Esophagus muscularis mucosa (tissue), 4 donors: Measurements from ENCODE around the gene CACHD1. TPM values are rescaled to one million over a fixed set of nuclear protein-coding genes. Genes with fewer than 3 reads are reported as not detected.
A peak's percentile ranks its signal among the peaks of the same experiment; 100 is the strongest.

Experiments used
- DNase-seq: peaks from one replicate; pipeline ENCODE4 v3.0.0-alpha.2; 2017; ENCODE audit errors: extremely low spot score
- H3K27ac ChIP-seq, 4 donors: fragments of 200-600 bp; sonication (generic); replicated peaks in 1 of 4; 1 replicate in 3 of 4; 2 replicates in 1 of 4; pipeline ENCODE4 v1.5.1; 2016 to 2019; ENCODE audit warnings: mild to moderate bottlenecking in 1 of 4
- H3K27me3 ChIP-seq, 4 donors: fragments of 200-600 bp; sonication (generic); one replicate each; pipeline versions ENCODE4 v1.5.1 to v1.6.0; 2016 to 2019
- H3K36me3 ChIP-seq, 4 donors: fragments of 200-600 bp; sonication (generic); one replicate each; pipeline ENCODE4 v1.5.1; 2016 to 2019
- H3K4me1 ChIP-seq, 4 donors: fragments of 200-600 bp; sonication (generic); one replicate each; pipeline ENCODE4 v1.5.1; 2016 to 2019
- H3K4me3 ChIP-seq, 4 donors: fragments of 200-600 bp; sonication (generic); 1 replicate in 2 of 4; 2 replicates in 2 of 4; pipeline ENCODE4 v1.5.1; 2016 to 2019; ENCODE audit warnings: mild to moderate bottlenecking in 4 of 4, moderate library complexity in 1 of 4
- H3K9me3 ChIP-seq, 4 donors: fragments of 200-600 bp; sonication (generic); 1 replicate in 3 of 4; 2 replicates in 1 of 4; pipeline ENCODE4 v1.5.1; 2016 to 2019
- EP300 ChIP-seq: sonication (generic); formaldehyde crosslinking; IDR thresholded peaks from one replicate; pipeline ENCODE4 v1.6.1; 2017; ENCODE audit warnings: antibody characterized with exemption
- POLR2A ChIP-seq: fragments of 450-650 bp; IDR thresholded peaks from one replicate; pipeline ENCODE4 v1.6.1; 2017; ENCODE audit warnings: antibody characterized with exemption, moderate library complexity, mild to moderate bottlenecking, low read depth
- POLR2AphosphoS5 ChIP-seq, 2 donors: sonication (generic); formaldehyde crosslinking; IDR thresholded peaks; one replicate each; pipeline ENCODE4 v1.6.1; 2017; ENCODE audit warnings: antibody characterized with exemption in 2 of 2
- WGBS: methylation state at CpG from one replicate; pipeline ENCODE4 v1.1.5; 2018; 5-methylcytosine and 5-hydroxymethylcytosine counted together
- intact Hi-C: fragments of 100-400 bp; cut with DNase I; formaldehyde crosslinking; loops from one replicate; pipeline ENCODE4 v1.15.1; 2023
- total RNA-seq, 4 donors: library from RNA; depleted of rRNA; stranded (reverse); fragments of >200 nt; gene quantifications; one replicate each; pipeline versions ENCODE4 v1.1.0 to v1.2.1, GENCODE V29; 2016
- TF ChIP-seq, protein P1 (sequence below), 3 experiments: fragments of 200-600 bp in 2 of 3; fragments of 450-650 bp in 1 of 3; sonication (generic) in 2 of 3; IDR thresholded peaks; one replicate each; pipeline ENCODE4 v1.5.1; 2017 to 2019; ENCODE audit warnings: antibody characterized with exemption in 3 of 3, mild to moderate bottlenecking in 2 of 3, moderate library complexity in 1 of 3

The CACHD1 gene
- total RNA-seq, 4 donors from 2014 or later: 6.6 to 10.7 (median 10.1) TPM

DNA sequence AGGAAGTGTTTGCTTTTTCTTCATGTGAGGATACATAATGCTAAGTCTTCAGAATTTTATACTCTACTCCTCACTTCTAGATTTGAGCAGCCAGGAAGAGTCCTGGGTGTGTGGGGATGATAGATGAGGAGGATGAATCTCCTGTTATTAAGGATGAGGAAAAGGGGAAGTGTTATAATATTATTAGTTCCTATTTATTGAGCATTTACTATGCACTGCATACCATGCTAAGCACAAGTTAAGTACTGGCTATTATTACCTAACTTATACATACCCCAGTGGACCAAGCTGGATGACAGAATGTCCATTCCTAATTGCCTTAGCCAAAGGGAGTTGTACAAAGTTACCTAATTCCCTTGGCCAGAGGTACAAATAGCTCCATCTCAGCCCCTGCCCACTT lies 19.8 kb downstream of the CACHD1 start:
- Histone ChIP-seq H3K4me1 (peaks cover 0 to 13% (median 7%) of the 10 kb centered on the region in 4 donors), H3K27me3 (no peaks in the 10 kb centered on the region), H3K36me3 (no peaks in the 10 kb centered on the region), H3K9me3 (no peaks in the 10 kb centered on the region), H3K27ac (no peak overlapping the region), H3K4me3 (no peak overlapping the region)
- no peak for DNase-seq
- intact Hi-C loops: no loop called here
- TF ChIP-seq POLR2A: no peak
- no peak for TF ChIP-seq EP300
- TF ChIP-seq, protein P1, sequence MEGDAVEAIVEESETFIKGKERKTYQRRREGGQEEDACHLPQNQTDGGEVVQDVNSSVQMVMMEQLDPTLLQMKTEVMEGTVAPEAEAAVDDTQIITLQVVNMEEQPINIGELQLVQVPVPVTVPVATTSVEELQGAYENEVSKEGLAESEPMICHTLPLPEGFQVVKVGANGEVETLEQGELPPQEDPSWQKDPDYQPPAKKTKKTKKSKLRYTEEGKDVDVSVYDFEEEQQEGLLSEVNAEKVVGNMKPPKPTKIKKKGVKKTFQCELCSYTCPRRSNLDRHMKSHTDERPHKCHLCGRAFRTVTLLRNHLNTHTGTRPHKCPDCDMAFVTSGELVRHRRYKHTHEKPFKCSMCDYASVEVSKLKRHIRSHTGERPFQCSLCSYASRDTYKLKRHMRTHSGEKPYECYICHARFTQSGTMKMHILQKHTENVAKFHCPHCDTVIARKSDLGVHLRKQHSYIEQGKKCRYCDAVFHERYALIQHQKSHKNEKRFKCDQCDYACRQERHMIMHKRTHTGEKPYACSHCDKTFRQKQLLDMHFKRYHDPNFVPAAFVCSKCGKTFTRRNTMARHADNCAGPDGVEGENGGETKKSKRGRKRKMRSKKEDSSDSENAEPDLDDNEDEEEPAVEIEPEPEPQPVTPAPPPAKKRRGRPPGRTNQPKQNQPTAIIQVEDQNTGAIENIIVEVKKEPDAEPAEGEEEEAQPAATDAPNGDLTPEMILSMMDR (IDR thresholded peaks at IDR 0.05): no peak

DNA sequence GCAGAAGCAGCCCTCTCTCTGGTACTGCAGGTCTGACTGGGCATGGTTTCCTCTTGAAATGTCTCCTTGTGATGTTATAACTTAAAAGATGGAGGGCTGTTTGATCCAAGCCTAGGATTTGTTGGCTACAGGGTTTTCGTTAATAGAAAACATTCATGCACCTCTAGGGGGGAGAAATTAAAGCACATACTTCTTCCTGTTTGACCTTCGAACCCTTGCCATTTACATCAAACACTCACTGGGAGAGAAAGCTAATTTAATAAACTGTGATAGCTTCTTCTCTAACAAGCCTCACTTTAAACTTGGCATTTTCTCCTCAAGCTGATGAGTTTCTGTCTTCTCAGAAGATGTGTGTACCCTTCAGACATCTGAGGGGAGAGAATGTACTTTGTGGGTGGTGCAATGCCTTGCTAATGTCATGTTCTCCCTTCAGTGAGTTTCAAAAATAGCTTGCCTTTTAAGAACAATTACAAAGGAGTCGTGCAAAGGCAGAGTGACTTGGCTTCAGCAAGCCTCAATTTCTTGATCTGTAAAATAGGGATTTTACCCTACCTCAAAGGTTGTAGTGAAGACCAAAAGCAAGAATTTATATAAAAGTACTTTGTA lies 20.4 kb downstream of the CACHD1 start:
- DNase-seq: no peak
- peaks cover 0 to 14% (median 6%) of the 10 kb centered on the region in 4 donors for H3K4me1 ChIP-seq
- intact Hi-C loops: no loop called here
- H3K36me3 ChIP-seq: no peaks in the 10 kb centered on the region
- 69% methylated on average over 3 of the region's 3 CpGs for WGBS
- H3K9me3 ChIP-seq: no peaks in the 10 kb centered on the region
- no peak overlapping the region for H3K4me3 ChIP-seq
- TF ChIP-seq EP300: no peak
- peak in 1 of 2 donors; percentile 29 for TF ChIP-seq POLR2AphosphoS5 (IDR thresholded peaks at IDR 0.05)
- TF ChIP-seq POLR2A: no peak
- no peaks in the 10 kb centered on the region for H3K27me3 ChIP-seq
- no peak overlapping the region for H3K27ac ChIP-seq

DNA sequence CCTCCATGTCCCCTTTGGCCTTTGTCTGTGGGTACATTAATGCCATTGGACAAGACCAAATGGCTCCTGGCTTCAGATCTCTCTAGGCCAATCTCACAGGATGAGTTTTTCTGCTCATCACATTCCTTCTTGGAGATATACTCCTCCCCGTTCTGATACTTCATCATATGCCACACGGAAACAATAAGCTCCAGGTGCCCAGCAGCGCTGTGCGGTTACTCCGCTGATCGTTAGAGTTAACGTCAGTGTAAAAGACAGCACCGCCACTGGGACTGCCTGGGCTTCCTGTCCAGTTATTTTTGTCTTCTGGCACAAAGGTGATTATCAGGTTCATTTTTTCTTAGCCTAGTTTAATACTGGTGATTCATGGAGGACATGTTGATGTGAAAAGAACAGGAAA lies 22.5 kb downstream of the CACHD1 start:
- intact Hi-C loops: no loop called here
- H3K27me3 ChIP-seq: no peaks in the 10 kb centered on the region
- no peaks in the 10 kb centered on the region for H3K36me3 ChIP-seq
- TF ChIP-seq POLR2AphosphoS5 (IDR thresholded peaks at IDR 0.05) (no peak), POLR2A (no peak), EP300 (no peak)
- TF ChIP-seq, protein P1 (IDR thresholded peaks at IDR 0.05): no peak
- DNase-seq: no peak
- 86% methylated on average over 8 of the region's 8 CpGs for WGBS
- H3K4me3 ChIP-seq: no peak overlapping the region
- H3K4me1 ChIP-seq: peaks cover 0 to 27% (median 8%) of the 10 kb centered on the region in 4 donors
- no peaks in the 10 kb centered on the region for H3K9me3 ChIP-seq
- no peak overlapping the region for H3K27ac ChIP-seq

DNA sequence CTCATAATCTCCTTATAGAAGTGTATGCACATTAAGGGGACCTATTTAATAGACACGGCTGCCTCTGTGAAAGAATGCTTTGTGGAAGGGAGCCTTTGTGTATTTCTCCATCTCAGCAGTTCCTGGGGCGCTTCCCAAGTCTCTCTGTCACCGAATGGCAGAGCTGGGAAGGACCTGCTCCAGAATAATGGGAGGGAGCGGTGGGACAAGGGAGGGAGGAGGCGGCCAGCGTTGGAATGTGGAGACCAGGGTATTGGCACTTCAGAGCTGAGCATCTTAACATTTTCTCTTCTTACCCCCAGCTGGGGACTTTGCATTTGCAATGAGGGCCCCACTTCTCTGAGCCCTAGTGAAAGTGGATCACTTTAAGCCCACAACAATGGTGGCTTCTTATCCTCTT lies 23.9 kb downstream of the CACHD1 start:
- intact Hi-C loops: no loop called here
- no peaks in the 10 kb centered on the region for H3K27me3 ChIP-seq
- no peaks in the 10 kb centered on the region for H3K36me3 ChIP-seq
- WGBS: 88% methylated on average over 6 of the region's 6 CpGs
- no peak overlapping the region for H3K4me3 ChIP-seq
- DNase-seq: no peak
- TF ChIP-seq EP300 (no peak), POLR2A (no peak), POLR2AphosphoS5 (IDR thresholded peaks at IDR 0.05) (no peak)
- TF ChIP-seq, protein P1 (IDR thresholded peaks at IDR 0.05): no peak
- H3K4me1 ChIP-seq: peaks cover 0 to 27% (median 8%) of the 10 kb centered on the region in 4 donors
- no peak overlapping the region for H3K27ac ChIP-seq
- no peaks in the 10 kb centered on the region for H3K9me3 ChIP-seq

DNA sequence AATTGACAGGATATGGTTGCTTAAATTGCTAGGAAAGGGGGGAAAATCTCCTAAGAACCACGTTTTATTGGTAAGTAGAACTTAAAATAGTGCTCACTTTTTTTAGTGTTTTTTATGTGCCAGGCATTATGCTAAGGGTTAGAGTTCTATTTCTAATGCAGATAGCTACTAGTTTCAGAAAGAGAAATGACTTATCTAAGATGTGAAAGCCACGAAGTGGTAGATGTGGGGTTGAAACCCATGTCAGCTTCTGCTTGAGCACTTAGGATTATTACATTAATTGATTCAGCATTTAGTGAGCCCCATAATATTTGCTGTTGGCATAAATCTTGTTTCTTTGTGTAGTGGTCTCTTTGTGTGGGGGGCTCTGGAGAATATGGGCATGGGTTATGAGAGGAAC lies 24.7 kb downstream of the CACHD1 start:
- intact Hi-C loops: no loop called here
- no peak overlapping the region for H3K27ac ChIP-seq
- H3K4me1 ChIP-seq: peaks cover 0 to 25% (median 8%) of the 10 kb centered on the region in 4 donors
- no peak overlapping the region for H3K4me3 ChIP-seq
- 50% methylated on average over 2 of the region's 2 CpGs for WGBS
- TF ChIP-seq EP300 (no peak), POLR2AphosphoS5 (IDR thresholded peaks at IDR 0.05) (no peak), POLR2A (no peak)
- TF ChIP-seq, protein P1 (IDR thresholded peaks at IDR 0.05): no peak
- H3K9me3 ChIP-seq: no peaks in the 10 kb centered on the region
- no peaks in the 10 kb centered on the region for H3K36me3 ChIP-seq
- H3K27me3 ChIP-seq: no peaks in the 10 kb centered on the region
- no peak for DNase-seq
